GM23248 (cell line): ENCODE data around the gene MACROD2. TPM values are rescaled to one million over a fixed set of nuclear protein-coding genes. Genes with fewer than 3 reads are reported as not detected.

Experiments
- DNase-seq: peaks from one replicate; pipeline ENCODE4 v3.0.0-alpha.2; 2015
- H2AFZ ChIP-seq: fragments of 200-600 bp; sonication (generic); 2 replicates; pipeline ENCODE4 v1.6.1; 2016; ENCODE audit warnings: antibody characterized with exemption
- H3F3A ChIP-seq: fragments of 200-600 bp; sonication (generic); 2 replicates; pipeline ENCODE4 v1.6.1; 2016; ENCODE audit warnings: mild to moderate bottlenecking, antibody characterized with exemption, mixed run types; ENCODE audit not compliant: insufficient read depth
- H3K27ac ChIP-seq: fragments of 200-600 bp; sonication (generic); 2 replicates; pipeline ENCODE4 v1.5.1; 2016; ENCODE audit warnings: mild to moderate bottlenecking
- H3K27me3 ChIP-seq: fragments of 200-600 bp; sonication (generic); replicated peaks from 2 replicates; pipeline ENCODE4 v1.6.1; 2016; ENCODE audit warnings: mild to moderate bottlenecking; ENCODE audit not compliant: insufficient read depth
- H3K36me3 ChIP-seq: fragments of 200-600 bp; sonication (generic); 2 replicates; pipeline ENCODE4 v1.6.1; 2016; ENCODE audit warnings: low read depth, mild to moderate bottlenecking
- H3K4me1 ChIP-seq: fragments of 200-600 bp; sonication (generic); 2 replicates; pipeline ENCODE4 v1.6.1; 2016; ENCODE audit warnings: mild to moderate bottlenecking; ENCODE audit not compliant: insufficient read depth
- H3K4me2 ChIP-seq: fragments of 200-600 bp; sonication (generic); one replicate; pipeline ENCODE4 v1.6.1; 2016; ENCODE audit warnings: mild to moderate bottlenecking; ENCODE audit not compliant: unreplicated experiment
- H3K4me3 ChIP-seq: fragments of 200-600 bp; sonication (generic); 2 replicates; pipeline ENCODE4 v1.5.1; 2016; ENCODE audit warnings: mild to moderate bottlenecking
- H3K79me2 ChIP-seq: fragments of 200-600 bp; sonication (generic); 2 replicates; pipeline ENCODE4 v1.6.1; 2016; ENCODE audit warnings: mild to moderate bottlenecking; ENCODE audit not compliant: insufficient read depth
- H3K9ac ChIP-seq: fragments of 200-600 bp; sonication (generic); 2 replicates; pipeline ENCODE4 v1.6.1; 2016; ENCODE audit warnings: mild to moderate bottlenecking
- H3K9me2 ChIP-seq: fragments of 200-600 bp; sonication (generic); 2 replicates; pipeline ENCODE4 v1.6.1; 2016; ENCODE audit warnings: mixed run types, mild to moderate bottlenecking, moderate library complexity; ENCODE audit not compliant: insufficient read depth
- H3K9me3 ChIP-seq: fragments of 200-600 bp; sonication (generic); one replicate; pipeline ENCODE4 v1.6.1; 2017; ENCODE audit warnings: low read depth
- H4K20me1 ChIP-seq: fragments of 200-600 bp; sonication (generic); 2 replicates; pipeline ENCODE4 v1.6.0; 2016; ENCODE audit not compliant: insufficient read depth
- EZH2 ChIP-seq: fragments of 200-600 bp; sonication (generic); IDR thresholded peaks from 2 replicates; pipeline ENCODE4 v1.6.1; 2018; ENCODE audit warnings: antibody characterized with exemption, mild to moderate bottlenecking; ENCODE audit not compliant: insufficient read depth, poor library complexity, severe bottlenecking
- EZH2phosphoT487 ChIP-seq: fragments of 200-600 bp; sonication (generic); IDR thresholded peaks from 2 replicates; pipeline ENCODE4 v1.6.1; 2018; ENCODE audit warnings: antibody characterized with exemption, moderate library complexity, mild to moderate bottlenecking, low read depth; ENCODE audit not compliant: insufficient read depth
- WGBS, 2 experiments: methylation state at CpG; one replicate each; pipeline ENCODE4 v1.1.6; 2015 to 2017; ENCODE audit warnings: low lambda C conversion rate in 2 of 2, low coverage in 1 of 2; ENCODE audit errors: missing lambda C conversion rate in 2 of 2; 5-methylcytosine and 5-hydroxymethylcytosine counted together
- in situ Hi-C: fragments of 300-500 bp; cut with MboI; formaldehyde crosslinking; loops from 2 replicates; pipeline ENCODE4 v1.15.0; 2020
- polyA plus RNA-seq: library from polyadenylated mRNA; unstranded; fragments of >200 nt; fragmentation: Nextera tagmentation; extraction: Ambion mirVana; gene quantifications from 2 replicates; pipeline ENCODE4 v1.2.1, GENCODE V29; 2016
- total RNA-seq: library from RNA; depleted of rRNA; stranded (reverse); fragments of >200 nt; shearing (Covaris generic); gene quantifications from 2 replicates; pipeline ENCODE4 v1.2.3, GENCODE V29; 2014

MACROD2 gene
- total and polyA plus RNA-seq, 2 experiments from 2014 or later, result 1.1 to 3.1 TPM

DNA sequence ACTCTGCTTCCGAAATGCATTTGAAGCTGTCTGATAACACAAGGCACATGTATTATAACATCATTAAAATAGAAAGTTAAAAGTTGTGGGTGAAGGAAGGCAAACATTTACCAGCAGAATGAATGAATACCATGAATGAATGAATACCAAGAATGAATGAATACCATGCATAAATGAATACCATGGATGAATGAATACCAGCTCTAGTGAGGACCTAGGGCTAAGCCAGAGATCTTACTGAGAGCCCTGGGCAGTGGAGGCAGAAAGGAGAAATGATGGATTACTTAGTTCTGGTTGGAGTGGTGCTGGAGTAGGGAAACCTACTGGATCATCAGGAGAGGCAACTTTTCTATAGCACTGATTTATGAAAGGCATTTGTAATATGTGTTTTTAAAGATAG is 1579.9 kb downstream of the MACROD2 start:
- H3K36me3 ChIP-seq, result no peaks in the 10 kb centered on the region
- no peak overlapping the region for H3K9ac ChIP-seq
- TF ChIP-seq EZH2phosphoT487, result no peak
- H3K27ac ChIP-seq, result no peak overlapping the region
- H3K27me3 ChIP-seq, result no peaks in the 10 kb centered on the region
- no peaks in the 10 kb centered on the region for H3K9me3 ChIP-seq
- H3F3A ChIP-seq, result no peaks in the 10 kb centered on the region
- 21 to 50% methylated on average over 1 of the region's 1 CpG for WGBS, 2 experiments
- no peaks in the 10 kb centered on the region for H3K9me2 ChIP-seq
- H3K4me3 ChIP-seq, result no peak overlapping the region
- no peaks in the 10 kb centered on the region for H4K20me1 ChIP-seq
- no peaks in the 10 kb centered on the region; the same call in 1 of the 2 replicates for H3K4me1 ChIP-seq
- in situ Hi-C loops, result no loop called here
- DNase-seq, result no peak
- H3K79me2 ChIP-seq, result no peaks in the 10 kb centered on the region
- no peak overlapping the region for H3K4me2 ChIP-seq
- no peak overlapping the region for H2AFZ ChIP-seq

DNA sequence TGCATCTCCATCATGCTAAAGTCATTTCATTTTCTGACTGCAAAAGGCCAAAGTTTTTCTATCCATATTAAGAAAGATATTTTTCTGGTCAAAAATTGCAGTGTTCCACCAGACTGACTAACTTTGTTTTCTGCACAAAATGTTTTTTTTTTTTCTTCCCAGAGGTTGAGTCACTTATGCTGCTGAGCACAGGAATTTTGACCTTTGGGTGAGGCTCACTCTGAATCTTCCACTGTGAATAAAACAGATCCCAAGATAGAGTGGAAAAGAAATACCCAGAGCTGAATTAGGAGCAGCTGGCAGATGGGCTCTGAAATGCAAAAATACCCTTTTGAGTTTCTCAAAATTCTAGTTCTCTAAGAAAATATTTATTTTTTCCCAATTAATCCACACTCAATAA is 1581.1 kb downstream of the MACROD2 start:
- no peaks in the 10 kb centered on the region for H3K9me3 ChIP-seq
- in situ Hi-C loops, result no loop called here
- H3K4me1 ChIP-seq, result no peaks in the 10 kb centered on the region; the same call in 1 of the 2 replicates
- DNase-seq, result peak; percentile 51
- no peak overlapping the region for H3K4me2 ChIP-seq
- no peak overlapping the region for H2AFZ ChIP-seq
- no peaks in the 10 kb centered on the region for H3F3A ChIP-seq
- H3K9me2 ChIP-seq, result no peaks in the 10 kb centered on the region
- TF ChIP-seq EZH2 (no peak), EZH2phosphoT487 (no peak)
- no peak overlapping the region for H3K9ac ChIP-seq
- no peak overlapping the region for H3K27ac ChIP-seq
- H3K79me2 ChIP-seq, result no peaks in the 10 kb centered on the region
- H3K36me3 ChIP-seq, result no peaks in the 10 kb centered on the region
- H3K4me3 ChIP-seq, result no peak overlapping the region
- no peaks in the 10 kb centered on the region for H3K27me3 ChIP-seq
- no peaks in the 10 kb centered on the region for H4K20me1 ChIP-seq

- no peaks in the 10 kb centered on the region for H3K9me2 ChIP-seq
- no peaks in the 10 kb centered on the region for H4K20me1 ChIP-seq
- TF ChIP-seq EZH2phosphoT487, result no peak
- no peak for TF ChIP-seq EZH2
- in situ Hi-C loops, result no loop called here
- no peak overlapping the region for H3K4me2 ChIP-seq
- DNase-seq, result no peak
- no peaks in the 10 kb centered on the region; the same call in 1 of the 2 replicates for H3K4me1 ChIP-seq
- H3K27ac ChIP-seq, result no peak overlapping the region
- no peak overlapping the region for H2AFZ ChIP-seq
- WGBS, 2 experiments, result 62 to 65% methylated on average over 3 of the region's 3 CpGs
- no peaks in the 10 kb centered on the region for H3F3A ChIP-seq
- no peak overlapping the region for H3K4me3 ChIP-seq
- no peak overlapping the region for H3K9ac ChIP-seq
- H3K79me2 ChIP-seq, result no peaks in the 10 kb centered on the region
- H3K36me3 ChIP-seq, result no peaks in the 10 kb centered on the region
- no peaks in the 10 kb centered on the region for H3K9me3 ChIP-seq
- H3K27me3 ChIP-seq, result no peaks in the 10 kb centered on the region
Measured at GRCh38 chr20:15578113-15578512, 1582.8 kb downstream of the MACROD2 start.

DNA sequence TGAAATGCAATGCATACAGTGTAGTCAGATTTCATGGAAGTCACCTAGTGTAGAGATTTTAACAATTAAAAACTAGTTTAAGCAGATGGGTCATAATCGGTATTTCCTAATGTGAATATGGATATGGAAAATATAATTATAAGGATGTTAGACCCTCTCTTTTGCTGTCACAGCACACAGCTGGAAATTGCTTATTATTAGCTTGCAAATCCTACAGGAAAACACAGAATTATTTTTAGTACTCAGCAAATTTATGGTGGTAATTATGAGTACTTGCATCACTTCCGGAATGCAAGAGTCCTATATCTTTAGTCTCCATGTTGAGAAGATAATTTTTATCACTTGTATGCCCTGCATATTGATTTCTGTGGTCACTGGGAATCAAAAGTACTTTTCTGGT is 1584.4 kb downstream of the MACROD2 start:
- Histone ChIP-seq H3K36me3 (no peaks in the 10 kb centered on the region), H3K9ac (no peak overlapping the region), H3K27ac (no peak overlapping the region), H3K9me3 (no peaks in the 10 kb centered on the region), H3K9me2 (no peaks in the 10 kb centered on the region), H3K4me2 (no peak overlapping the region), H3K79me2 (no peaks in the 10 kb centered on the region), H2AFZ (no peak overlapping the region), H4K20me1 (no peaks in the 10 kb centered on the region), H3K4me1 (no peaks in the 10 kb centered on the region; the same call in 1 of the 2 replicates), H3K27me3 (no peaks in the 10 kb centered on the region), H3F3A (no peaks in the 10 kb centered on the region), H3K4me3 (no peak overlapping the region)
- TF ChIP-seq EZH2 (no peak), EZH2phosphoT487 (no peak)
- in situ Hi-C loops, result no loop called here
- DNase-seq, result no peak
- 23 to 34% methylated on average over 2 of the region's 2 CpGs for WGBS, 2 experiments

GRCh38 chr20:15582146-15582760 is 1586.9 kb downstream of the MACROD2 start:
- H3F3A ChIP-seq, result no peaks in the 10 kb centered on the region
- TF ChIP-seq EZH2, result no peak

More at GRCh38 chr20:15582146-15582760, 1586.9 kb downstream of the MACROD2 start:
- peak; percentile 3 for DNase-seq
- H3K36me3 ChIP-seq, result no peaks in the 10 kb centered on the region
- no peak overlapping the region for H3K27ac ChIP-seq
- no peaks in the 10 kb centered on the region for H3K9me3 ChIP-seq
- no peaks in the 10 kb centered on the region for H3K4me1 ChIP-seq
- H3K4me3 ChIP-seq, result no peak overlapping the region
- no peak overlapping the region for H3K4me2 ChIP-seq
- WGBS, 2 experiments, result 54 to 58% methylated on average over 5 of the region's 5 CpGs
- no peaks in the 10 kb centered on the region for H4K20me1 ChIP-seq
- H3K27me3 ChIP-seq, result no peaks in the 10 kb centered on the region
- no peak overlapping the region for H2AFZ ChIP-seq
- no peaks in the 10 kb centered on the region for H3K9me2 ChIP-seq
- in situ Hi-C loops, result no loop called here
- H3K79me2 ChIP-seq, result no peaks in the 10 kb centered on the region
- no peak overlapping the region for H3K9ac ChIP-seq
